ENCODE data around the gene SEC24D. TPM values are rescaled to one million over a fixed set of nuclear protein-coding genes. Genes with fewer than 3 reads are reported as not detected.

The SEC24D gene
- total and polyA plus RNA-seq, 2 of the 8 experiments (the other 6 are each of a cell fraction or from before 2014, with no cell fraction given), result 28.9 to 91.6 TPM

- no peak overlapping the region for H3K56ac ChIP-seq (replicated peaks; ENCODE audit: insufficient read length, low read depth, low read length)
- no peak overlapping the region for H2AK5ac ChIP-seq (ENCODE audit: low read depth, low read length)
- no peaks in the 10 kb centered on the region; a peak in 1 of 4 replicates for H3K9me3 ChIP-seq (ENCODE audit: insufficient read depth in 2 of 2, low read depth in 1 of 2, low read length in 1 of 2)
- H4K8ac ChIP-seq (ENCODE audit: extremely low read depth, insufficient read depth, low read length), result no peak overlapping the region
- no peak overlapping the region for H3K14ac ChIP-seq (ENCODE audit: insufficient read length)
- no peak overlapping the region for H3K9ac ChIP-seq (replicated peaks in 1 of 4; ENCODE audit: extremely low read depth in 1 of 4, low read depth in 3 of 4, low read length in 3 of 4)
- no peak for DNase-seq (ENCODE audit: low read depth in 1 of 2, low spot score in 2 of 2)
- 93% methylated on average over 5 of the region's 5 CpGs; no CpG with 5 or more reads in 1 of the 2 experiments for WGBS, 2 experiments (ENCODE audit: extremely low coverage in 1 of 2, insufficient coverage in 1 of 2, insufficient read length in 1 of 2, insufficient replicate concordance in 2 of 2, low coverage in 1 of 2, low lambda C conversion rate in 2 of 2, missing lambda C conversion rate in 1 of 2)
- no peak overlapping the region for H2BK120ac ChIP-seq (replicated peaks; ENCODE audit: low read depth, low read length)
- H4K20me1 ChIP-seq (replicated peaks in 1 of 2; ENCODE audit: control insufficient read depth in 1 of 2, insufficient read depth in 2 of 2, low read length in 2 of 2), result no peaks in the 10 kb centered on the region
- H3K79me2 ChIP-seq (ENCODE audit: control insufficient read depth in 1 of 2, insufficient read depth in 2 of 2, low read length in 2 of 2), result no peaks in the 10 kb centered on the region
- no peak overlapping the region for H4K5ac ChIP-seq (ENCODE audit: insufficient read length, low read depth, low read length)
- no peak overlapping the region for H2AFZ ChIP-seq (ENCODE audit: low read length)
- H3K27me3 ChIP-seq (replicated peaks in 1 of 4; ENCODE audit: control insufficient read depth in 3 of 4, extremely low read depth in 1 of 4, insufficient read depth in 3 of 4, low read length in 3 of 4), result no peaks in the 10 kb centered on the region
- H2BK15ac ChIP-seq (ENCODE audit: low read length), result no peak overlapping the region
- no peak overlapping the region for H3K18ac ChIP-seq (ENCODE audit: extremely low read depth, low read length)
- no peaks in the 10 kb centered on the region for H3K4me1 ChIP-seq (replicated peaks in 1 of 4; ENCODE audit: control insufficient read depth in 3 of 4, insufficient read depth in 4 of 4, low read length in 3 of 4)
- no peak overlapping the region for H3K4me3 ChIP-seq (ENCODE audit: extremely low read depth in 1 of 4, insufficient read depth in 2 of 4, low read depth in 3 of 4, low read length in 4 of 4)
- ChIA-PET CTCF (ENCODE audit: partially characterized antibody) (interaction anchor here (0.6 to 1.0 kb wide), 2 partner anchors 19 to 23 kb away, joined by 4 read pairs; no protein-coding TSS in a partner anchor), POLR2A (ENCODE audit: partially characterized antibody) (no interaction called here)
- H3K23ac ChIP-seq (ENCODE audit: insufficient read length), result no peak overlapping the region
- no peak overlapping the region for H4K91ac ChIP-seq (replicated peaks; ENCODE audit: insufficient read length, low read length)
- H3K36me3 ChIP-seq (ENCODE audit: control insufficient read depth in 2 of 4, insufficient read depth in 4 of 4, low read length in 3 of 4), result peaks cover 0 to 29% (median 16%) of the 10 kb centered on the region in 4 experiments
- H2BK20ac ChIP-seq (ENCODE audit: low read length), result no peak overlapping the region
- H3K27ac ChIP-seq (ENCODE audit: low read depth, low read length), result no peak overlapping the region
- no peak overlapping the region for H3K4ac ChIP-seq (replicated peaks; ENCODE audit: insufficient read length, low read depth, low read length)
- H2BK5ac ChIP-seq (ENCODE audit: low read depth, low read length), result no peak overlapping the region
- no peaks in the 10 kb centered on the region for H3K23me2 ChIP-seq (ENCODE audit: low read depth, low read length)
- H3K4me2 ChIP-seq (ENCODE audit: insufficient read depth in 1 of 2, low read depth in 2 of 2, low read length in 2 of 2), result no peak overlapping the region
- no peak for FAIRE-seq
- no peak overlapping the region for H2BK12ac ChIP-seq (ENCODE audit: low read depth, low read length)
- H3K79me1 ChIP-seq (ENCODE audit: low read depth, low read length), result no peaks in the 10 kb centered on the region; the same call in 1 of the 2 replicates
- no peak for TF ChIP-seq RXRA (IDR thresholded peaks at IDR 0.05; ENCODE audit: insufficient read depth, low read depth, low read length)
- TF ChIP-seq CREB1 (IDR thresholded peaks at IDR 0.05), result no peak
- TF ChIP-seq E2F6 (IDR thresholded peaks at IDR 0.05), result no peak
- TF ChIP-seq RBBP5 (IDR thresholded peaks at IDR 0.05; ENCODE audit: borderline replicate concordance, low read depth, low read length), result no peak
- no peak for TF ChIP-seq SIN3A (conservative IDR thresholded peaks at IDR 0.05 in 1 of 2, IDR thresholded peaks at IDR 0.05 in 1 of 2; ENCODE audit: low read depth in 1 of 2, low read length in 2 of 2)
- no peak for TF ChIP-seq RNF2 (IDR thresholded peaks at IDR 0.05; ENCODE audit: borderline replicate concordance, low read depth, low read length, missing control alignments, poor library complexity, severe bottlenecking)
- no peak for TF ChIP-seq MAX (IDR thresholded peaks at IDR 0.05)
Measured at GRCh38 chr4:118790544-118790943, 45.4 kb downstream of the SEC24D start.
